ENCODE measurements around the gene LIPH.

DNA sequence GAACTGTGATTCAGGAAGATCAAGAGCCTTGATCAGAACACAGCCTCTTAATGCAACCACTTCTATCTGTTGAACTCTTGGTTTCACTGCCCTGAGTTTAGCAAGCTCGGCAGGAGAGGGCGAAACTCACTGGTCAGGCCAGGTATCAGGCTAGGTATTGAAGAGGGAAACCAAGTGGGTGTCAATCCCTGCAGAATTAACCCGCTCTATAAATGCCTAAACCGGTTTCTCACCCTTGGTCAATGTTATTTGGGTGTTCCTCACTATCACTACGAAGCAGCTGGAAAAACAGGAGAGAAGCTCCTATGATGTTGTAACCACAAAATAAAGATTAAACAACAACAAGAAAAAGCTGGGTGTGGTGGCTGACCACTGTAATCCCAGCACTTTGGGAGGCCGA is 23.9 kb downstream of the LIPH start:
- TF ChIP-seq, protein P1, sequence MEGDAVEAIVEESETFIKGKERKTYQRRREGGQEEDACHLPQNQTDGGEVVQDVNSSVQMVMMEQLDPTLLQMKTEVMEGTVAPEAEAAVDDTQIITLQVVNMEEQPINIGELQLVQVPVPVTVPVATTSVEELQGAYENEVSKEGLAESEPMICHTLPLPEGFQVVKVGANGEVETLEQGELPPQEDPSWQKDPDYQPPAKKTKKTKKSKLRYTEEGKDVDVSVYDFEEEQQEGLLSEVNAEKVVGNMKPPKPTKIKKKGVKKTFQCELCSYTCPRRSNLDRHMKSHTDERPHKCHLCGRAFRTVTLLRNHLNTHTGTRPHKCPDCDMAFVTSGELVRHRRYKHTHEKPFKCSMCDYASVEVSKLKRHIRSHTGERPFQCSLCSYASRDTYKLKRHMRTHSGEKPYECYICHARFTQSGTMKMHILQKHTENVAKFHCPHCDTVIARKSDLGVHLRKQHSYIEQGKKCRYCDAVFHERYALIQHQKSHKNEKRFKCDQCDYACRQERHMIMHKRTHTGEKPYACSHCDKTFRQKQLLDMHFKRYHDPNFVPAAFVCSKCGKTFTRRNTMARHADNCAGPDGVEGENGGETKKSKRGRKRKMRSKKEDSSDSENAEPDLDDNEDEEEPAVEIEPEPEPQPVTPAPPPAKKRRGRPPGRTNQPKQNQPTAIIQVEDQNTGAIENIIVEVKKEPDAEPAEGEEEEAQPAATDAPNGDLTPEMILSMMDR (IDR thresholded peaks at IDR 0.05) = no peak
- no peak for TF ChIP-seq POLR2A (IDR thresholded peaks at IDR 0.05)
